Testis (tissue), 3 donors: ENCODE data around the gene COA3. TPM values are rescaled to one million over a fixed set of nuclear protein-coding genes. Genes with fewer than 3 reads are reported as not detected.
A peak's percentile ranks its signal among the peaks of the same experiment; 100 is the strongest.

Source experiments
- DNase-seq: peaks from one replicate; pipeline ENCODE4 v3.0.0-alpha.2; 2019
- H3K27ac ChIP-seq, 2 donors: fragments of 200-600 bp; sonication (generic); one replicate each; pipeline ENCODE4 v1.5.1; 2019
- H3K27me3 ChIP-seq: fragments of 200-600 bp; sonication (generic); one replicate; pipeline ENCODE4 v1.5.1; 2019
- H3K36me3 ChIP-seq: fragments of 200-600 bp; sonication (generic); one replicate; pipeline ENCODE4 v1.5.1; 2017; ENCODE audit warnings: low read depth; ENCODE audit errors: missing control alignments
- H3K4me1 ChIP-seq: fragments of 200-600 bp; sonication (generic); one replicate; pipeline ENCODE4 v1.5.1; 2019
- H3K4me3 ChIP-seq, 2 donors: fragments of 200-600 bp; sonication (generic); one replicate each; pipeline ENCODE4 v1.5.1; 2017 to 2019
- H3K9me3 ChIP-seq: fragments of 200-600 bp; sonication (generic); one replicate; pipeline ENCODE4 v1.5.1; 2017
- POLR2A ChIP-seq: fragments of 450-650 bp; IDR thresholded peaks from one replicate; pipeline ENCODE4 v1.6.1; 2017; ENCODE audit warnings: antibody characterized with exemption, mild to moderate bottlenecking, moderate library complexity
- WGBS, 2 donors: methylation state at CpG; one replicate each; pipeline ENCODE4 v1.1.5; 2018; 5-methylcytosine and 5-hydroxymethylcytosine counted together
- intact Hi-C: fragments of 100-400 bp; cut with DNase I; formaldehyde crosslinking; loops from one replicate; pipeline ENCODE4 v1.15.1; 2023; ENCODE audit warnings: low total_unique reads
- polyA plus RNA-seq: library from polyadenylated mRNA; stranded (reverse); fragments of 350-450 nt; fragmentation: Illumina TruSeq; extraction: RNeasy Lipid Tissue Mini Kit (QIAGEN cat#74804); gene quantifications from one replicate; pipeline ENCODE4 v1.2.3, GENCODE V29; 2014; ENCODE audit warnings: low read depth, low replicate concordance; ENCODE audit not compliant: insufficient read depth
- total RNA-seq, 2 donors: library from RNA; depleted of rRNA; stranded (reverse); fragments of >200 nt; gene quantifications; one replicate each; pipeline ENCODE4 v1.2.3, GENCODE V29; 2016
- TF ChIP-seq, protein P1 (sequence below), 3 experiments: fragments of 450-650 bp in 2 of 3; fragments of 200-600 bp in 1 of 3; sonication (generic) in 1 of 3; IDR thresholded peaks; one replicate each; pipeline ENCODE4 v1.5.1; 2016 to 2019; ENCODE audit warnings: antibody characterized with exemption in 3 of 3, mild to moderate bottlenecking in 2 of 3, moderate library complexity in 1 of 3

Gene COA3
- total and polyA plus RNA-seq, 3 donors from 2014 or later, result 43.0 to 52.7 (median 49.2) TPM

DNA sequence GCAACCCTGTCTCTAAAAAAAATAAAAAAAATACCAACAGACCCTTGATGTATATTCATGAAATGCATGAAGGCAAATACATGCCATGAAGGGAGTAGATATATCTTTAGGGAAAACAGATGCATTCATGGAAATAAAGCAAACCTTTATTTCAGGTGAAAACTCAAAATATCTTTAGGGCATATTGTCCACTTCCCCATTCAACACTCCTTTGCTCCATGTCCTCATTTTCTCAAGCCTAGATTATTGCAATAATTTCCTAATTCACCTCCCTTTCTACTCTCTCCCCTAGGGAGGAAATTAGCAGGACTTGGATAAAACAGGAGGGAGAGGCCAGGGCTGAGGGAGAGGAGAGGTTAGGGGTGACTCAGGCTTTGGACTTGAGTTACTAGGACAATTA, 31.0 kb downstream of the COA3 start:
- TF ChIP-seq, protein P1, sequence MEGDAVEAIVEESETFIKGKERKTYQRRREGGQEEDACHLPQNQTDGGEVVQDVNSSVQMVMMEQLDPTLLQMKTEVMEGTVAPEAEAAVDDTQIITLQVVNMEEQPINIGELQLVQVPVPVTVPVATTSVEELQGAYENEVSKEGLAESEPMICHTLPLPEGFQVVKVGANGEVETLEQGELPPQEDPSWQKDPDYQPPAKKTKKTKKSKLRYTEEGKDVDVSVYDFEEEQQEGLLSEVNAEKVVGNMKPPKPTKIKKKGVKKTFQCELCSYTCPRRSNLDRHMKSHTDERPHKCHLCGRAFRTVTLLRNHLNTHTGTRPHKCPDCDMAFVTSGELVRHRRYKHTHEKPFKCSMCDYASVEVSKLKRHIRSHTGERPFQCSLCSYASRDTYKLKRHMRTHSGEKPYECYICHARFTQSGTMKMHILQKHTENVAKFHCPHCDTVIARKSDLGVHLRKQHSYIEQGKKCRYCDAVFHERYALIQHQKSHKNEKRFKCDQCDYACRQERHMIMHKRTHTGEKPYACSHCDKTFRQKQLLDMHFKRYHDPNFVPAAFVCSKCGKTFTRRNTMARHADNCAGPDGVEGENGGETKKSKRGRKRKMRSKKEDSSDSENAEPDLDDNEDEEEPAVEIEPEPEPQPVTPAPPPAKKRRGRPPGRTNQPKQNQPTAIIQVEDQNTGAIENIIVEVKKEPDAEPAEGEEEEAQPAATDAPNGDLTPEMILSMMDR (IDR thresholded peaks at IDR 0.05), result no peak
- no peak for TF ChIP-seq POLR2A
- Histone ChIP-seq H3K4me1 (peaks cover 4% of the 10 kb centered on the region), H3K9me3 (no peaks in the 10 kb centered on the region), H3K27ac (no peak overlapping the region), H3K27me3 (no peaks in the 10 kb centered on the region), H3K4me3 (no peak overlapping the region), H3K36me3 (no peaks in the 10 kb centered on the region)
- intact Hi-C loops, result no loop called here
- DNase-seq, result no peak

DNA sequence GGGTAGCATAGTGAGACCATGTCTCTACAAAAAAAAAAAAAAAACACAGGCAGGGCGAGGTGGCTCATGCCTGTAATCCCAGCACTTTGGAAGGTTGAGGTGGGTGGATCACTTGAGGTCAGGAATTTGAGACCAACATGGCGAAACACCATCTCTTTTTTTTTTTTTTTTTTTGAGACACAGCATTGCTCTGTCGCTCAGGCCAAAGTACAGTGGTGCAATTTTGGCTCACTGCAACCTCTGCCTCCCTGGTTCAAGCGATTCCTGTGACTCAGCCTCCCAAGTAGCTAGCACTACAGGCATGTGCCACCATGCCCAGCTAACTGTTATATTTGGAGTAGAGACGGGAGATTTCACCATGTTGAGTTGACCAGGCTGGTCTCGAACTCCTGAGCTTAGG, 32.4 kb downstream of the COA3 start:
- Histone ChIP-seq H3K9me3 (no peaks in the 10 kb centered on the region), H3K4me3 (no peak overlapping the region), H3K27ac (no peak overlapping the region), H3K27me3 (no peaks in the 10 kb centered on the region), H3K4me1 (peaks cover 7% of the 10 kb centered on the region), H3K36me3 (no peaks in the 10 kb centered on the region)
- TF ChIP-seq, protein P1 (IDR thresholded peaks at IDR 0.05), result no peak
- no peak for TF ChIP-seq POLR2A
- DNase-seq, result no peak
- intact Hi-C loops, result no loop called here
- 87 to 92% methylated on average over 6 of the region's 6 CpGs for WGBS, 2 donors

DNA sequence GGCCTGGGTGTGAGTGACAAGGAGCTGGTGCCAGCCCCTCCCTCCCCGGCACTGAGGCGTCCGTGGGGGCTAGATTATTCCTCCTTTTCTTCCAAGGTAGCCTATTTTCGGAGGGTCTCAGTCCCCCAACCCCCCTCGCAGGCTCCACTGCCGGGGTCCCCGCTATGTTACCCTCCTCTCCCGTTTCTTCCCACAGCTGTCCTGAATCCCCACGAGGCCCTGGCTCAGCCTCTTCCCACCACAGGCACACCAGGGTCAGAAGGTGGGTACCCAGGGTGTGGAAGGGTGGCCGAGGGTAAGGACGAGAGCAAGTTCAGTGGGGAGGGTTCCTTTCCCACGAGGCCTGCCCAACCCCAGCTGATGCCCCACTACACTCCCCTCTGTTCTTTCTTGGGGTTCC, 36.9 kb downstream of the COA3 start:
- peaks cover 7% of the 10 kb centered on the region for H3K4me1 ChIP-seq
- H3K27ac ChIP-seq, result peak overlapping the region; percentile 68 to 69
- 29 to 35% methylated on average over 12 of the region's 12 CpGs for WGBS, 2 donors
- no peak for TF ChIP-seq POLR2A
- TF ChIP-seq, protein P1 (IDR thresholded peaks at IDR 0.05), result no peak
- H3K36me3 ChIP-seq, result no peaks in the 10 kb centered on the region
- intact Hi-C loops, result loop anchor here (5.0 kb wide), 1 partner anchor 39 kb away; no protein-coding TSS in a partner anchor
- DNase-seq, result no peak
- H3K27me3 ChIP-seq, result no peaks in the 10 kb centered on the region
- no peaks in the 10 kb centered on the region for H3K9me3 ChIP-seq
- peak overlapping the region; percentile 56 to 61 for H3K4me3 ChIP-seq

DNA sequence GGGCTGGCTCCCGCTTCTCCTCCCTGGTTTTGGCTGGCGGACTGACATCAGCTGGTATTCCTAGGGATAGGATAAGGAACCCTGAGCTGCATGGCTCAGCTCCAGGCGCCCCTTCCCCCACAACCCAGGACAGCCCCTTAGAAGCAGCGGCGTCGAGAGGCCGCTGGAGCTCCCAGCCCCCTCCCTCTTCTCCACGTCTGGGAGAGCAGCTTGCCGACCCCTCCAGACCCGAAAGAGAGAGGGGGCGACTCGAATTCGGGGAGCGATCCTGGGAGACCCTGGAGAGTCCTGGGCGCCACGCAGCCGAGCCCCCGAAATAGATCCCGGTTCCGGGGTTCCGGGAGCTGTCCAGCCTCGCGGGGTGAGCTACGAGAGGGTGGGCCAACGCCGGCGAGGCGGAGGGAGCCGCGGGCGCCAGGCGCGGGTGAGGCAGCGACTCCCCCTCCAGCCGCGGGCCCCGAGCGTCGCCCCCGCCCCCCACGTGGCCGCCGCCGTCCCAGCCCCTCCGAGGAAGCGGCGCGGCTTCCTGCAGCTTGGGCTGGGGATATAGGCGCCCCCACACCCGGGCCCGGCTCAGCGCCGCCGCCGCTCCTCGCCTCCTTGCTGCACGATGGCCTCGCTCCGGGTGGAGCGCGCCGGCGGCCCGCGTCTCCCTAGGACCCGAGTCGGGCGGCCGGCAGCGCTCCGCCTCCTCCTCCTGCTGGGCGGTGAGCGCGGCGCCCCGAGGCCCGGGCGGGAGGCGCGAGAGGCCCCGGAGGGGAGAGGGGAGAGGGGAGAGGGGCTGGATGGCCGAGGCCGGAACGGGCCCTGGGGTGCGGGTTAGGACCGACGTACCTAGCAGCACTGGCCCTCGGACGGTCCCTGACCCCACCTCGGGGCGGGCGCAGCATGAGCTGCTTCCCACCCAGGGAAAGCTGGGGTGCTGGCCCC, 37.6 kb downstream of the COA3 start, which contains the start of gene RAMP2:
Gene RAMP2 (plus strand): TSS at position 576 of the 930 bp plus-strand sequence. CDS start 35 bp downstream, at position 611.
- Histone ChIP-seq H3K9me3 (no peaks in the 10 kb centered on the region), H3K27ac (peak within 1 kb of the TSS; percentile 68 to 69), H3K4me1 (peaks cover 7% of the 10 kb centered on the region), H3K36me3 (no peaks in the 10 kb centered on the region), H3K4me3 (peak within 1 kb of the TSS; percentile 56 to 61), H3K27me3 (no peaks in the 10 kb centered on the region)
- no peak for DNase-seq
- 3 to 11% methylated on average over 9 to 49 of the region's 92 CpGs for WGBS, 2 donors
- TF ChIP-seq, protein P1 (IDR thresholded peaks at IDR 0.05), result no peak
- no peak for TF ChIP-seq POLR2A
- intact Hi-C loops, result loop anchor here (5.0 kb wide), 1 partner anchor 39 kb away; no protein-coding TSS in a partner anchor
